GM23338 (cell line): ENCODE results near the gene IQCE.

ENCODE experiments used
- CREB1 ChIP-seq: fragments of 250-450 bp; sonication (Bioruptor Pico); IDR thresholded peaks from 2 replicates; pipeline ENCODE4 v1.5.0; 2020; ENCODE audit warnings: low read depth, mild to moderate bottlenecking, moderate library complexity
- EZH2 ChIP-seq: fragments of 200-600 bp; sonication (generic); IDR thresholded peaks from one replicate; pipeline ENCODE4 v1.8.0; 2017; ENCODE audit warnings: antibody characterized with exemption, mild to moderate bottlenecking, low read depth; ENCODE audit not compliant: unreplicated experiment
- JUNB ChIP-seq: IDR thresholded peaks from one replicate; pipeline ENCODE4 v1.6.1; 2016; ENCODE audit warnings: antibody characterized with exemption; ENCODE audit not compliant: unreplicated experiment
- POLR2AphosphoS5 ChIP-seq: IDR thresholded peaks from 2 replicates; pipeline ENCODE4 v1.6.1; 2016; ENCODE audit warnings: antibody characterized with exemption, low read depth
- TF ChIP-seq, protein P1 (sequence below), 2 experiments: fragments of 200-600 bp in 1 of 2; sonication (generic) in 1 of 2; conservative IDR thresholded peaks; 2 replicates each; pipeline versions ENCODE4 v1.5.1 to v1.6.1; 2016 to 2017; ENCODE audit warnings: antibody characterized with exemption in 2 of 2, low read depth in 2 of 2, mild to moderate bottlenecking in 2 of 2, moderate library complexity in 1 of 2
- TF ChIP-seq, protein P2 (sequence below): IDR thresholded peaks from one replicate; pipeline ENCODE4 v1.6.1; 2018; ENCODE audit warnings: antibody characterized with exemption; ENCODE audit not compliant: unreplicated experiment

DNA sequence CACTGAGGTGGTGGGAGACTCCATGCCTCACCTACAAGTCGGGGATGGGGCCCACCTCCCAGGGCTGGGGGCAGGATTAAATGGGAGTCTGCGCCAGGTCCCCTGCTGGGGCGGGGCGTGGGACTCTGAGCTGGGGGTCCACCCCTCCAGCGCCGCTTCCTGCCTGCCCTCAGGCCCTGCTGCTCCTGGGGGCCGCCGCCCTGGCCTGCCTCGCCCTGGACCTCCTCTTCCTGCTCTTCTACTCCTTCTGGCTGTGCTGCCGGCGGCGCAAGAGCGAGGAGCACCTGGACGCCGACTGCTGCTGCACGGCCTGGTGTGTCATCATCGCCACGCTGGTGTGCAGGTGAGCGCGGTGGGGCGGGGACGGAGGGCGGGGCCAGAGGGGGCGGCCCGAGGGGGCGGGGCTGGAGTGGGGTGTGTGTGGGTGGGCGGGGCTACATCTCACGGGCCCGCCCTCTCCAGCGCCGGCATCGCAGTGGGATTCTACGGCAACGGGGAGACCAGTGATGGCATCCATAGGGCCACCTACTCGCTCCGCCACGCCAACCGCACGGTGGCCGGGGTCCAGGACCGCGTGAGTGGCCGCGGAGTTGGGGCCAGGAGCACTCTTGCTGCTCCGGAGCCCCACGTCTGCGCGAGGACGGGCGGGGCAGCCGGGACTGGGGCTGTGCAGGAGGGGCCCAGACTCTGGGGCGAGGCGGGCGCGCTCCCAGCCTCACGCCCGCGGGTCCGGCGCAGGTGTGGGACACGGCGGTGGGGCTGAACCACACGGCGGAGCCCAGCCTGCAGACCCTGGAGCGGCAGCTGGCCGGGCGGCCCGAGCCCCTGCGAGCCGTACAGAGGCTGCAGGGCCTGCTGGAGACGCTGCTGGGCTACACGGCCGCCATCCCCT lies 88.1 kb downstream of the IQCE start:
- TF ChIP-seq POLR2AphosphoS5 = peak; percentile 77
- no peak for TF ChIP-seq EZH2
- TF ChIP-seq, protein P1, sequence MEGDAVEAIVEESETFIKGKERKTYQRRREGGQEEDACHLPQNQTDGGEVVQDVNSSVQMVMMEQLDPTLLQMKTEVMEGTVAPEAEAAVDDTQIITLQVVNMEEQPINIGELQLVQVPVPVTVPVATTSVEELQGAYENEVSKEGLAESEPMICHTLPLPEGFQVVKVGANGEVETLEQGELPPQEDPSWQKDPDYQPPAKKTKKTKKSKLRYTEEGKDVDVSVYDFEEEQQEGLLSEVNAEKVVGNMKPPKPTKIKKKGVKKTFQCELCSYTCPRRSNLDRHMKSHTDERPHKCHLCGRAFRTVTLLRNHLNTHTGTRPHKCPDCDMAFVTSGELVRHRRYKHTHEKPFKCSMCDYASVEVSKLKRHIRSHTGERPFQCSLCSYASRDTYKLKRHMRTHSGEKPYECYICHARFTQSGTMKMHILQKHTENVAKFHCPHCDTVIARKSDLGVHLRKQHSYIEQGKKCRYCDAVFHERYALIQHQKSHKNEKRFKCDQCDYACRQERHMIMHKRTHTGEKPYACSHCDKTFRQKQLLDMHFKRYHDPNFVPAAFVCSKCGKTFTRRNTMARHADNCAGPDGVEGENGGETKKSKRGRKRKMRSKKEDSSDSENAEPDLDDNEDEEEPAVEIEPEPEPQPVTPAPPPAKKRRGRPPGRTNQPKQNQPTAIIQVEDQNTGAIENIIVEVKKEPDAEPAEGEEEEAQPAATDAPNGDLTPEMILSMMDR (conservative IDR thresholded peaks at IDR 0.05; ENCODE audit: low read depth in 2 of 2) = no peak
- no peak for TF ChIP-seq CREB1 (CRISPR knock-in tag)
- TF ChIP-seq JUNB = no peak
- TF ChIP-seq, protein P2, sequence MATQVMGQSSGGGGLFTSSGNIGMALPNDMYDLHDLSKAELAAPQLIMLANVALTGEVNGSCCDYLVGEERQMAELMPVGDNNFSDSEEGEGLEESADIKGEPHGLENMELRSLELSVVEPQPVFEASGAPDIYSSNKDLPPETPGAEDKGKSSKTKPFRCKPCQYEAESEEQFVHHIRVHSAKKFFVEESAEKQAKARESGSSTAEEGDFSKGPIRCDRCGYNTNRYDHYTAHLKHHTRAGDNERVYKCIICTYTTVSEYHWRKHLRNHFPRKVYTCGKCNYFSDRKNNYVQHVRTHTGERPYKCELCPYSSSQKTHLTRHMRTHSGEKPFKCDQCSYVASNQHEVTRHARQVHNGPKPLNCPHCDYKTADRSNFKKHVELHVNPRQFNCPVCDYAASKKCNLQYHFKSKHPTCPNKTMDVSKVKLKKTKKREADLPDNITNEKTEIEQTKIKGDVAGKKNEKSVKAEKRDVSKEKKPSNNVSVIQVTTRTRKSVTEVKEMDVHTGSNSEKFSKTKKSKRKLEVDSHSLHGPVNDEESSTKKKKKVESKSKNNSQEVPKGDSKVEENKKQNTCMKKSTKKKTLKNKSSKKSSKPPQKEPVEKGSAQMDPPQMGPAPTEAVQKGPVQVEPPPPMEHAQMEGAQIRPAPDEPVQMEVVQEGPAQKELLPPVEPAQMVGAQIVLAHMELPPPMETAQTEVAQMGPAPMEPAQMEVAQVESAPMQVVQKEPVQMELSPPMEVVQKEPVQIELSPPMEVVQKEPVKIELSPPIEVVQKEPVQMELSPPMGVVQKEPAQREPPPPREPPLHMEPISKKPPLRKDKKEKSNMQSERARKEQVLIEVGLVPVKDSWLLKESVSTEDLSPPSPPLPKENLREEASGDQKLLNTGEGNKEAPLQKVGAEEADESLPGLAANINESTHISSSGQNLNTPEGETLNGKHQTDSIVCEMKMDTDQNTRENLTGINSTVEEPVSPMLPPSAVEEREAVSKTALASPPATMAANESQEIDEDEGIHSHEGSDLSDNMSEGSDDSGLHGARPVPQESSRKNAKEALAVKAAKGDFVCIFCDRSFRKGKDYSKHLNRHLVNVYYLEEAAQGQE = no peak
